HFFc6 (cell line): Measurements from ENCODE around the gene NHSL1. TPM values are rescaled to one million over a fixed set of nuclear protein-coding genes. Genes with fewer than 3 reads are reported as not detected.

Experiments used
- DNase-seq: peaks from one replicate; pipeline ENCODE4 v3.0.0-alpha.2; 2018
- H3K27ac Mint-ChIP-seq: 2 replicates; pipeline ENCODE4 v1.8.0; 2020; ENCODE audit warnings: mild to moderate bottlenecking, mixed read lengths
- H3K27me3 Mint-ChIP-seq: 2 replicates; pipeline ENCODE4 v1.8.0; 2021; ENCODE audit warnings: mild to moderate bottlenecking, moderate library complexity, mixed read lengths; ENCODE audit not compliant: insufficient read depth
- H3K36me3 Mint-ChIP-seq: 2 replicates; pipeline ENCODE4 v1.8.0; 2021; ENCODE audit warnings: low read depth, mixed read lengths
- H3K4me1 Mint-ChIP-seq: 2 replicates; pipeline ENCODE4 v1.8.0; 2020; ENCODE audit warnings: low read depth, mixed read lengths
- H3K4me3 Mint-ChIP-seq: 2 replicates; pipeline ENCODE4 v1.8.0; 2020; ENCODE audit warnings: mild to moderate bottlenecking, moderate library complexity, mixed read lengths
- H3K9me3 Mint-ChIP-seq: 2 replicates; pipeline ENCODE4 v1.8.0; 2020; ENCODE audit warnings: mild to moderate bottlenecking, mixed read lengths
- CTCF ChIP-seq: fragments of 200-600 bp; sonication (generic); IDR thresholded peaks from 2 replicates; pipeline ENCODE4 v1.5.0; 2021; ENCODE audit warnings: antibody characterized with exemption, mild to moderate bottlenecking
- microRNA-seq: library from miRNA; unstranded; fragments of <30 nt; microRNA quantifications from one replicate; pipeline ENCODE4, GENCODE V29; 2019
- total RNA-seq, 6 experiments: library from RNA; stranded (reverse); fragmentation: NEBNext Ultra II Directional; extraction: Animal tissue kit (Norgen Biotek cat#: 25700); gene quantifications; 2 replicates in 1 of 6; 3 replicates in 5 of 6; pipeline ENCODE4 v1.2.3, GENCODE V29; 2021

NHSL1 gene
- total RNA-seq, 6 experiments from 2014 or later: 4.4 to 12.3 (median 10.1) TPM

GRCh38 chr6:138374230-138374629 is 125.1 kb downstream of the NHSL1 start:
- H3K4me1 Mint-ChIP-seq: peaks cover 5% of the 10 kb centered on the region; the same call in 1 of the 2 replicates

GRCh38 chr6:138372711-138373463 is 126.4 kb downstream of the NHSL1 start:
- no peak for DNase-seq
- Mint-ChIP-seq H3K9me3 (no peaks in the 10 kb centered on the region), H3K4me1 (peaks cover 5% of the 10 kb centered on the region; the same call in 1 of the 2 replicates), H3K27me3 (peaks cover 7% of the 10 kb centered on the region), H3K27ac (no peak overlapping the region), H3K36me3 (no peaks in the 10 kb centered on the region), H3K4me3 (no peak overlapping the region)
- no peak for TF ChIP-seq CTCF

More at GRCh38 chr6:138374230-138374629, 125.1 kb downstream of the NHSL1 start:
- Mint-ChIP-seq H3K27me3 (peaks cover 7% of the 10 kb centered on the region), H3K4me3 (no peak overlapping the region), H3K9me3 (no peaks in the 10 kb centered on the region), H3K27ac (no peak overlapping the region), H3K36me3 (no peaks in the 10 kb centered on the region)
- TF ChIP-seq CTCF: no peak
- no peak for DNase-seq

Small RNA genes within 50 kb of the gene (microRNA-seq; reads per million reads assigned to microRNA genes)
- gene MIR3145: not detected

Other genes with a start within 250 kb of the NHSL1 start
- gene SMIM28, start 121.6 kb downstream of the NHSL1 start, total RNA-seq: not detected
- 10 to 100 TPM; 39.7 to 48.4 (median 44.9) TPM for gene HEBP2, start 95.3 kb downstream of the NHSL1 start, total RNA-seq